Stimulated activated CD8-positive, alpha-beta memory T cell treated with anti-CD3 and anti-CD28 coated beads, Interleukin-4, amount 100 ng/mL, for 4 hours (primary cell): ENCODE data around the gene IL10RA.

Experiments
- DNase-seq, 2 donors: peaks; one replicate each; pipeline ENCODE4 v3.0.0-alpha.2; 2020; ENCODE audit warnings: low read depth in 2 of 2, low spot score in 1 of 2

Gene IL10RA

GRCh38 chr11:118042796-118043195 is 56.6 kb downstream of the IL10RA start:
- DNase-seq: no peak

GRCh38 chr11:118045191-118045590 is 59.0 kb downstream of the IL10RA start:
- no peak for DNase-seq

- no peak for DNase-seq
Measured at GRCh38 chr11:118046051-118046963, 60.1 kb downstream of the IL10RA start.

GRCh38 chr11:118046964-118047700 is 60.9 kb downstream of the IL10RA start:
- no peak for DNase-seq

DNA sequence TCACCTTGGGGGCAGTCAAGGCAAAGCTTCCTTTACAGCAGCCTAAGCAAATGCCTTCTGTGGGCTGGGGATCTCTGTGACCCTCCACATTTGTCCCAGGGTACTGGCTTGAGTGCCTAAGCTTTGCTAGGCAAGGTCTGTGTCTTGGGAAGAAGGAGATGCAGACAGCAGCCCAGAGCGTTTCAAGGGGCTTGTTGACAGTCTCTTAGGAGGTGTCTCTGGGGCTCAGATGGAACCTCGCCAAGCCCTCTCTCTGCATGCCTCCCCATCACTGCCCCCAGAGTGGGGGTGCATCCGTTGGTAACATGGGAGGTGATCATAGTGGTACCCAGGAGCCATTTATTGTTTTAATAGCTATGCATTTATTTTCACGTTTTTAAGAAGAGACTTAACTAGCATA is 61.6 kb downstream of the IL10RA start:
- DNase-seq: no peak

DNA sequence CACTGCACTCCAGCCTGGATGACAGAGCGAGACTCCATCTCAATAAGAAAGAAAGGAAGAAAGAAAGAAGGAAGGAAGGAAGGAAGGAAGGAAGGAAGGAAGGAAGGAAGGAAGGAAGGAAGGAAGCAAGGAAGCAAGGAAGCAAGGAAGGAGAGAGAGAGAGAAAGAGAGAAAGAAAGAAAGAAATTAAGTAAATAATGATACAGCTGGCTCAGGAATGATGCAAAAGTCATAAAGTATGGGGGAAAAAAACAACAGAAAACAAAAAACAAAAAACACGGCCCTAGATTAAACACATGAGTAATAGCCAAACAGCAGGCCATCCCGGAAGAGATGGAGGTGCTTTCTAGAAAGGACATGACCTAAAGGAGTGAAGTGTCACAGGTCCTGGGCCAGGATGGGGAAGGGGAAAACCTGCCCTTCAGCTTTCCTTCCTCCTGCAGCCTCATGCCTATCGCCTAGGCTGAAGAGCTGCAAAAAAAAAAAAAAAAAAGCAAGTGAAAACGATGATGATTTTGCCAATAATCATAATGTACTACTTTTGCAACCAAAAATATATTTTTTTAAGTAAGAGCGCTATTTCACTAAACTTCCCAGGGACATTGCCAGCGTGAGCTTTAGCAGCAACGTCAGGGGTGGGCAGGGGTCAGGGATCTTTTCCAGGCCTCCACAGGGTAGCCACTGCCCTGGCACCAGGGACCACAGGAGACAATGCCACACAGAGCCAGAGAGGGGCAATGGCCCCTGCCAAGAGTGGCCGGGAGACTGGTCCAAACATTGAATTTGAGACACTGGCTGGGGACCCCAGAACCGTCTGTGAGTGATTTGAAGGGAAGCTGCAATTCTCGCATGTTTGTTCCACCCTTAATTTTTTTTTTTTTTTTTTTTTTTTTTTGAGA is 62.5 kb downstream of the IL10RA start:
- no peak for DNase-seq

DNA sequence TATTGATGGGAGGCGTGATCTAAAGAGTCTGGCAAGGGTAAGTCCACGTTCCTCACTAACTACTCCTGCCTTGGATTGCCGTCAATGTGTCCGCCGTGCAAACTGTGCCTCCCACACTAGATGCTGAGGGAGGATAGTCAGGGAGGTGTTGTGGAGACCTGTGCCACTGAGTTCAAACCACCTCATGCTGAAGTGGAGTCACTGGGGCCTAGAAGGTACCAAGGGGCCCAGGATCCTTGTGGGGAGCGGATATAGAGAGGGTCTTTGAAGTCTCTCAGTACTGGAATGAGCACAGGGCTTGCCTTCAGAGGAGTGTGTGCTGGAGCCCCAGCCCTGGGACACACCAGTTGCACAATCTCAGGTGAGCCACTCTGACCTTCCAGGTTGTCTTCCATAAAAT is 63.6 kb downstream of the IL10RA start:
- DNase-seq: no peak

- DNase-seq: no peak
Measured at GRCh38 chr11:118050208-118050891, 64.2 kb downstream of the IL10RA start.
